ENCODE results near the gene SLC6A18.

Gene SLC6A18

DNA sequence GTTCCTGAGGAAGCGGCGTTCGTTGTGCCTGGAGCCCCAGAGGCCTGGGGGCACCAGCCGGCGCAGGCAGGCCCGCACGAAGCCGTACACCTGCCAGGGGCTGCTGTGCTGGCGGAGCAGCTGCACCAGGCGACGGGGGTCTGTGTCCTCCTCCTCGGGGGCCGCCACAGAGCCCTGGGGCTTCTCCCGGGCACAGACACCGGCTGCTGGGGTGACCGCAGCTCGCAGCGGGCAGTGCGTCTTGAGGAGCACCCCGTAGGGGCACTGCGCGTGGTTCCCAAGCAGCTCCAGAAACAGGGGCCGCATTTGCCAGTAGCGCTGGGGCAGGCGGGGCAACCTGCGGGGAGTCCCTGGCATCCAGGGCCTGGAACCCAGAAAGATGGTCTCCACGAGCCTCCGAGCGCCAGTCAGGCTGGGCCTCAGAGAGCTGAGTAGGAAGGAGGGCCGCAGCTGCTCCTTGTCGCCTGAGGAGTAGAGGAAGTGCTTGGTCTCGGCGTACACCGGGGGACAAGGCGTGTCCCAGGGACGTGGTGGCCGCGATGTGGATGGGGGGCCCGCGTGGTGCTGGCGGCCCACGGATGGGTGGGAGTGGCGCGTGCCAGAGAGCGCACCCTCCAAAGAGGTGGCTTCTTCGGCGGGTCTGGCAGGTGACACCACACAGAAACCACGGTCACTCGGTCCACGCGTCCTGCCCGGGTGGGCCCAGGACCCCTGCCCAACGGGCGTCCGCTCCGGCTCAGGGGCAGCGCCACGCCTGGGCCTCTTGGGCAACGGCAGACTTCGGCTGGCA lies 68.4 kb downstream of the SLC6A18 start:
- DNase-seq (ENCODE audit: low read depth, low spot score), result no peak
- H3K4me3 ChIP-seq (ENCODE audit: low read length), result no peak overlapping the region; the same call in 1 of the 2 replicates

DNA sequence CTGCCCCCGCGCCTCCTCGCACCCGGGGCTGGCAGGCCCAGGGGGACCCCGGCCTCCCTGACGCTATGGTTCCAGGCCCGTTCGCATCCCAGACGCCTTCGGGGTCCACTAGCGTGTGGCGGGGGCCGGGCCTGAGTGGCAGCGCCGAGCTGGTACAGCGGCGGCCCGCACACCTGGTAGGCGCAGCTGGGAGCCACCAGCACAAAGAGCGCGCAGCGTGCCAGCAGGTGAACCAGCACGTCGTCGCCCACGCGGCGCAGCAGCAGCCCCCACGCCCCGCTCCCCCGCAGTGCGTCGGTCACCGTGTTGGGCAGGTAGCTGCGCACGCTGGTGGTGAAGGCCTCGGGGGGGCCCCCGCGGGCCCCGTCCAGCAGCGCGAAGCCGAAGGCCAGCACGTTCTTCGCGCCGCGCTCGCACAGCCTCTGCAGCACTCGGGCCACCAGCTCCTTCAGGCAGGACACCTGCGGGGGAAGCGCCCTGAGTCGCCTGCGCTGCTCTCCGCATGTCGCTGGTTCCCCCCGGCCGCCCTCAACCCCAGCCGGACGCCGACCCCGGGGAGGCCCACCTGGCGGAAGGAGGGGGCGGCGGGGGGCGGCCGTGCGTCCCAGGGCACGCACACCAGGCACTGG lies 69.1 kb downstream of the SLC6A18 start:
- H3K4me3 ChIP-seq (ENCODE audit: low read length), result peak overlapping the region; percentile 45
- DNase-seq (ENCODE audit: low read depth, low spot score), result no peak

DNA sequence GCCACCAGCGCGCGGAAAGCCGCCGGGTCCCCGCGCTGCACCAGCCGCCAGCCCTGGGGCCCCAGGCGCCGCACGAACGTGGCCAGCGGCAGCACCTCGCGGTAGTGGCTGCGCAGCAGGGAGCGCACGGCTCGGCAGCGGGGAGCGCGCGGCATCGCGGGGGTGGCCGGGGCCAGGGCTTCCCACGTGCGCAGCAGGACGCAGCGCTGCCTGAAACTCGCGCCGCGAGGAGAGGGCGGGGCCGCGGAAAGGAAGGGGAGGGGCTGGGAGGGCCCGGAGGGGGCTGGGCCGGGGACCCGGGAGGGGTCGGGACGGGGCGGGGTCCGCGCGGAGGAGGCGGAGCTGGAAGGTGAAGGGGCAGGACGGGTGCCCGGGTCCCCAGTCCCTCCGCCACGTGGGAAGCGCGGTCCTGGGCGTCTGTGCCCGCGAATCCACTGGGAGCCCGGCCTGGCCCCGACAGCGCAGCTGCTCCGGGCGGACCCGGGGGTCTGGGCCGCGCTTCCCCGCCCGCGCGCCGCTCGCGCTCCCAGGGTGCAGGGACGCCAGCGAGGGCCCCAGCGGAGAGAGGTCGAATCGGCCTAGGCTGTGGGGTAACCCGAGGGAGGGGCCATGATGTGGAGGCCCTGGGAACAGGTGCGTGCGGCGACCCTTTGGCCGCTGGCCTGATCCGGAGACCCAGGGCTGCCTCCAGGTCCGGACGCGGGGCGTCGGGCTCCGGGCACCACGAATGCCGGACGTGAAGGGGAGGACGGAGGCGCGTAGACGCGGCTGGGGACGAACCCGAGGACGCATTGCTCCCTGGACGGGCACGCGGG lies 69.9 kb downstream of the SLC6A18 start, which contains the start of gene TERT:
TERT (minus strand) TSS at position 234 of the 815 bp plus-strand sequence; CDS start at position 155, 79 bp downstream.
- peak within 1 kb of the TSS; percentile 45 for H3K4me3 ChIP-seq (ENCODE audit: low read length)
- no peak for DNase-seq (ENCODE audit: low read depth, low spot score)

DNA sequence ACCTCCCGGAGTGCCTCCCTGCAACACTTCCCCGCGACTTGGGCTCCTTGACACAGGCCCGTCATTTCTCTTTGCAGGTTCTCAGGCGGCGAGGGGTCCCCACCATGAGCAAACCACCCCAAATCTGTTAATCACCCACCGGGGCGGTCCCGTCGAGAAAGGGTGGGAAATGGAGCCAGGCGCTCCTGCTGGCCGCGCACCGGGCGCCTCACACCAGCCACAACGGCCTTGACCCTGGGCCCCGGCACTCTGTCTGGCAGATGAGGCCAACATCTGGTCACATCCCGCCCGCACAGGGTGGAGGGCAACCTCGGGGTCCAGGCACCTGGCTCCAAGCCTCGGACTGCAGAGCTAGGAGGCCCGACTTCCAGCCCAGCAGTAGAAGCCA lies 70.5 kb downstream of the SLC6A18 start:
- no peak overlapping the region for H3K4me3 ChIP-seq (ENCODE audit: low read length)
- DNase-seq (ENCODE audit: low read depth, low spot score), result no peak

All from Jurkat, Clone E6-1 (cell line).